ENCODE measurements around the gene SLC6A12. TPM values are rescaled to one million over a fixed set of nuclear protein-coding genes. Genes with fewer than 3 reads are reported as not detected.

The SLC6A12 gene
- total RNA-seq, 1 donor from 2014 or later = 1.4 TPM

GRCh38 chr12:178829-179109, 35.2 kb downstream of the SLC6A12 start:
- intact Hi-C loops (cut with DNase I) = no loop called here
- H3K4me3 ChIP-seq = no peak overlapping the region
- H3K27ac ChIP-seq = no peak overlapping the region
- H3K27me3 ChIP-seq = no peaks in the 10 kb centered on the region
- no peaks in the 10 kb centered on the region for H3K9me3 ChIP-seq
- TF ChIP-seq, protein P1, sequence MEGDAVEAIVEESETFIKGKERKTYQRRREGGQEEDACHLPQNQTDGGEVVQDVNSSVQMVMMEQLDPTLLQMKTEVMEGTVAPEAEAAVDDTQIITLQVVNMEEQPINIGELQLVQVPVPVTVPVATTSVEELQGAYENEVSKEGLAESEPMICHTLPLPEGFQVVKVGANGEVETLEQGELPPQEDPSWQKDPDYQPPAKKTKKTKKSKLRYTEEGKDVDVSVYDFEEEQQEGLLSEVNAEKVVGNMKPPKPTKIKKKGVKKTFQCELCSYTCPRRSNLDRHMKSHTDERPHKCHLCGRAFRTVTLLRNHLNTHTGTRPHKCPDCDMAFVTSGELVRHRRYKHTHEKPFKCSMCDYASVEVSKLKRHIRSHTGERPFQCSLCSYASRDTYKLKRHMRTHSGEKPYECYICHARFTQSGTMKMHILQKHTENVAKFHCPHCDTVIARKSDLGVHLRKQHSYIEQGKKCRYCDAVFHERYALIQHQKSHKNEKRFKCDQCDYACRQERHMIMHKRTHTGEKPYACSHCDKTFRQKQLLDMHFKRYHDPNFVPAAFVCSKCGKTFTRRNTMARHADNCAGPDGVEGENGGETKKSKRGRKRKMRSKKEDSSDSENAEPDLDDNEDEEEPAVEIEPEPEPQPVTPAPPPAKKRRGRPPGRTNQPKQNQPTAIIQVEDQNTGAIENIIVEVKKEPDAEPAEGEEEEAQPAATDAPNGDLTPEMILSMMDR (IDR thresholded peaks at IDR 0.05) = no peak
- no peak for DNase-seq (ENCODE audit: low spot score in 2 of 2)
- H3K36me3 ChIP-seq = no peaks in the 10 kb centered on the region
- peaks cover 2 to 5% of the 10 kb centered on the region in 2 donors for H3K4me1 ChIP-seq

GRCh38 chr12:177980-178828, 35.8 kb downstream of the SLC6A12 start:
- intact Hi-C loops (cut with DNase I) = no loop called here
- H3K27ac ChIP-seq = no peak overlapping the region

GRCh38 chr12:177336-177979, 36.5 kb downstream of the SLC6A12 start:
- no peak for DNase-seq (ENCODE audit: low spot score in 2 of 2)
- H3K9me3 ChIP-seq = no peaks in the 10 kb centered on the region
- peaks cover 2 to 5% of the 10 kb centered on the region in 2 donors for H3K4me1 ChIP-seq
- intact Hi-C loops (cut with DNase I) = no loop called here
- H3K27ac ChIP-seq = no peak overlapping the region
- TF ChIP-seq, protein P1 (IDR thresholded peaks at IDR 0.05) = no peak
- H3K36me3 ChIP-seq = no peaks in the 10 kb centered on the region
- no peak overlapping the region for H3K4me3 ChIP-seq
- no peaks in the 10 kb centered on the region for H3K27me3 ChIP-seq

More at GRCh38 chr12:177980-178828, 35.8 kb downstream of the SLC6A12 start:
- H3K9me3 ChIP-seq = no peaks in the 10 kb centered on the region
- no peak overlapping the region for H3K4me3 ChIP-seq
- H3K36me3 ChIP-seq = no peaks in the 10 kb centered on the region
- TF ChIP-seq, protein P1 (IDR thresholded peaks at IDR 0.05) = no peak
- peaks cover 2 to 5% of the 10 kb centered on the region in 2 donors for H3K4me1 ChIP-seq
- H3K27me3 ChIP-seq = no peaks in the 10 kb centered on the region
- no peak for DNase-seq (ENCODE audit: low spot score in 2 of 2)

GRCh38 chr12:176321-177181, 37.4 kb downstream of the SLC6A12 start:
- TF ChIP-seq, protein P1 (IDR thresholded peaks at IDR 0.05) = no peak
- H3K9me3 ChIP-seq = no peaks in the 10 kb centered on the region
- intact Hi-C loops (cut with DNase I) = no loop called here
- no peak overlapping the region for H3K4me3 ChIP-seq
- H3K27ac ChIP-seq = no peak overlapping the region
- no peak for DNase-seq (ENCODE audit: low spot score in 2 of 2)
- H3K27me3 ChIP-seq = no peaks in the 10 kb centered on the region
- peaks cover 2 to 5% of the 10 kb centered on the region in 2 donors for H3K4me1 ChIP-seq
- H3K36me3 ChIP-seq = no peaks in the 10 kb centered on the region

GRCh38 chr12:175759-176158, 38.2 kb downstream of the SLC6A12 start:
- no peaks in the 10 kb centered on the region for H3K36me3 ChIP-seq
- H3K4me1 ChIP-seq = peaks cover 2 to 5% of the 10 kb centered on the region in 2 donors
- no peaks in the 10 kb centered on the region for H3K27me3 ChIP-seq
- H3K27ac ChIP-seq = no peak overlapping the region
- TF ChIP-seq, protein P1 (IDR thresholded peaks at IDR 0.05) = no peak
- no peak overlapping the region for H3K4me3 ChIP-seq
- intact Hi-C loops (cut with DNase I) = no loop called here
- no peak for DNase-seq (ENCODE audit: low spot score in 2 of 2)
- H3K9me3 ChIP-seq = no peaks in the 10 kb centered on the region

All from ascending aorta (tissue), 2 donors.